HEK293T (cell line): ENCODE data around the gene WNT6.

Experiments used
- CTCF ChIA-PET: fragments of 350-600 bp; formaldehyde crosslinking; extraction: SDS; loops from one replicate; lab custom pipeline; 2021; ENCODE audit warnings: antibody characterized with exemption, inconsistent platforms; lab: Yijun Ruan, JAX
- POLR2A ChIA-PET: fragments of 350-600 bp; formaldehyde crosslinking; extraction: SDS; loops from one replicate; lab custom pipeline; 2020; ENCODE audit warnings: antibody characterized with exemption, inconsistent platforms; lab: Yijun Ruan, JAX
- DNase-seq: peaks from one replicate; pipeline ENCODE4 v3.0.0; 2012; ENCODE audit warnings: mixed read lengths; ENCODE audit errors: extremely low spot score
- ARNT ChIP-seq: fragments of 450-650 bp; IDR thresholded peaks from 2 replicates; pipeline ENCODE4 v1.6.1; 2017; ENCODE audit warnings: mild to moderate bottlenecking
- BHLHE40 ChIP-seq: fragments of 450-650 bp; IDR thresholded peaks from 2 replicates; pipeline ENCODE4 v1.6.1; 2016; ENCODE audit warnings: mild to moderate bottlenecking, moderate library complexity, borderline replicate concordance
- CTBP1 ChIP-seq: fragments of 450-650 bp; IDR thresholded peaks from 2 replicates; pipeline ENCODE4 v1.6.1; 2016; ENCODE audit warnings: borderline replicate concordance
- ELF4 ChIP-seq: fragments of 450-650 bp; IDR thresholded peaks from 2 replicates; pipeline ENCODE4 v1.6.1; 2017; ENCODE audit warnings: antibody characterized with exemption
- FOXA1 ChIP-seq: fragments of 450-650 bp; IDR thresholded peaks from 2 replicates; pipeline ENCODE4 v1.6.1; 2016; ENCODE audit warnings: mild to moderate bottlenecking
- FOXK2 ChIP-seq: fragments of 450-650 bp; IDR thresholded peaks from 2 replicates; pipeline ENCODE4 v1.6.1; 2016; ENCODE audit warnings: mild to moderate bottlenecking
- FOXM1 ChIP-seq: fragments of 450-650 bp; IDR thresholded peaks from 2 replicates; pipeline ENCODE4 v1.6.1; 2017; ENCODE audit warnings: mild to moderate bottlenecking, borderline replicate concordance
- HDGF ChIP-seq: fragments of 450-650 bp; IDR thresholded peaks from 2 replicates; pipeline ENCODE4 v1.6.1; 2017; ENCODE audit warnings: antibody characterized with exemption, borderline replicate concordance
- L3MBTL2 ChIP-seq: fragments of 450-650 bp; conservative IDR thresholded peaks from 2 replicates; pipeline ENCODE4 v1.6.1; 2016; ENCODE audit warnings: mild to moderate bottlenecking
- LEF1 ChIP-seq: fragments of 450-650 bp; IDR thresholded peaks from 2 replicates; pipeline ENCODE4 v1.6.1; 2017; ENCODE audit warnings: mild to moderate bottlenecking, borderline replicate concordance
- NFRKB ChIP-seq: fragments of 450-650 bp; IDR thresholded peaks from 2 replicates; pipeline ENCODE4 v1.6.1; 2016; ENCODE audit warnings: mild to moderate bottlenecking, moderate library complexity
- SP1 ChIP-seq: fragments of 450-650 bp; IDR thresholded peaks from 2 replicates; pipeline ENCODE4 v1.6.1; 2017
- SUZ12 ChIP-seq: fragments of 450-650 bp; IDR thresholded peaks from 2 replicates; pipeline ENCODE4 v1.6.1; 2016; ENCODE audit warnings: mild to moderate bottlenecking
- TARDBP ChIP-seq: fragments of 450-650 bp; IDR thresholded peaks from 2 replicates; pipeline ENCODE4 v1.6.1; 2016
- ZNF384 ChIP-seq: fragments of 450-650 bp; IDR thresholded peaks from 2 replicates; pipeline ENCODE4 v1.6.1; 2016
- TF ChIP-seq, protein P1 (sequence below): fragments of 450-650 bp; IDR thresholded peaks from 2 replicates; pipeline ENCODE4 v1.6.1; 2016

Gene WNT6

DNA sequence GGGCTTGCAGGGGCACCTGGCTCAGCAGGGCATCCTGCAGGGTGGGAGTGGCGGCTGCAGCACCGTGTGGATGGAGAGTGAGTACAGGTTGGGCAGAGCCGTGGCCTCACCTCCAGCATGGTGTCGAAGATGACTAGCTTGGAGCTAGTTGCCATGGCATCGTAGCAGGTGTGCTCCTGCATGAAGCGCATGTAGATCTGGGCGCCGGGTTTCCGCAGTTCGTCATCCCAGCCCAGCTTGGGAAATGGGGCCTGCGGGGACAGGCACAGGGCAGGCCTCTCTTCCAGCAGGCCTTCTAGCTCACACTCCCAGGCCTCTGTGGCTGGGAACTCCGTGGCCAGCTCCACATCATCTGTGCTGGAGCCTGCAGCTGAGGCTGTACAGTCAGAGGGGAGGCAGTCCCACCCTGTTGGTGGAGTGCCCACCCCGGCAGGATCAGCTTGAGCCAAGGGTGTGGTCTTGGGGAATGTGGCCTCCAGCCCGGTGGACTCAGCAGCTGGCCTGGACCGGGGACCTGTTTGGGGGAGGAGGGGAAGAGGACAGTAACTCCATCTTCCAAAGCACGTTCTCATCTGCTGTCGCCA is 29.6 kb upstream of the WNT6 start:
- DNase-seq, result no peak
- POLR2A ChIA-PET, result no interaction called here
- CTCF ChIA-PET, result interaction anchor here (0.5 kb wide), 1 partner anchor 13 kb away, joined by 3 read pairs; no protein-coding TSS in a partner anchor

DNA sequence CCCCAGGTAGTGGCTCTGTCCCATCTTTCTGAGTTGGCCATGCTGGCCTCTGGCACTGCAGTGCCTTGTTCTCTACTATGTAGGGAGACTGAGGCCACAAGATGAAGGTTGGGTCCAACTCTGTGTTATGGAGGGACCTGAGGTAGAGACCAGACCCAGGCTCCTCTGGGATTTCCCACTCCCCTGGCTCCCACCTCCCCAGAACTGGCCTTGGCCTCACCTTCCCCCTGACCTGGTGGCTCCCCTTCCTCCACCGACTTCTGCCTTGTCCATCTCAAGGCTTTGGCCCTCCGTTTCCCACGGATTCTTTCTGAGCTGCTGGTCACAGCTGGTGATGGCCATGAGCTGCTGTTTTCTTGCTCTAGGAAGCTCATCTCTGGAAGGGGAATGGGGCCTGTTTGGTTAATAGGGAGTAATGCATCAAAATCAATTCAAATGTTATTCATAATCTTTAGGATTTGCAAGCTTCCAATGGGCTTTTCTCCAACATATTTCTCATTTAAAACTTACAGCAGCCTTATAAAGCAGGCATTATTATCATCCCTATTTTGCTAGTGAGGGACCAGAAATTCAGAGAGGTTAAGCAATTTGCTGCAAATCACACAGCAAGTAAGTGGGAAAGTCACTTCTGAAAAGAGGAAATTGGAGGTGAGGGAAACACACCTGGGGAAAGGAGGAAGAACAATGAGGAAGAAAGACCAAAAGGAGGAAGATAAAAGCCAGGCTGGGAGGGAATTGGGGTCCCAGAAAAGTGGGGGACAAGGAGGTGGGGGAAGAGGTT is 28.9 kb upstream of the WNT6 start:
- CTCF ChIA-PET, result interaction anchor here (0.5 kb wide), 1 partner anchor 12 kb away, joined by 3 read pairs; no protein-coding TSS in a partner anchor
- POLR2A ChIA-PET, result no interaction called here
- DNase-seq, result no peak

More for the DNA sequence above, 29.6 kb upstream of the WNT6 start:
- TF ChIP-seq SUZ12, result no peak
- TF ChIP-seq BHLHE40, result no peak
- no peak for TF ChIP-seq CTBP1
- TF ChIP-seq FOXM1, result no peak
- TF ChIP-seq LEF1, result no peak
- no peak for TF ChIP-seq FOXA1
- TF ChIP-seq ZNF384, result no peak
- no peak for TF ChIP-seq ELF4
- no peak for TF ChIP-seq L3MBTL2
- TF ChIP-seq NFRKB, result no peak
- TF ChIP-seq TARDBP, result no peak
- TF ChIP-seq FOXK2, result no peak
- TF ChIP-seq SP1, result no peak
- TF ChIP-seq, protein P1, sequence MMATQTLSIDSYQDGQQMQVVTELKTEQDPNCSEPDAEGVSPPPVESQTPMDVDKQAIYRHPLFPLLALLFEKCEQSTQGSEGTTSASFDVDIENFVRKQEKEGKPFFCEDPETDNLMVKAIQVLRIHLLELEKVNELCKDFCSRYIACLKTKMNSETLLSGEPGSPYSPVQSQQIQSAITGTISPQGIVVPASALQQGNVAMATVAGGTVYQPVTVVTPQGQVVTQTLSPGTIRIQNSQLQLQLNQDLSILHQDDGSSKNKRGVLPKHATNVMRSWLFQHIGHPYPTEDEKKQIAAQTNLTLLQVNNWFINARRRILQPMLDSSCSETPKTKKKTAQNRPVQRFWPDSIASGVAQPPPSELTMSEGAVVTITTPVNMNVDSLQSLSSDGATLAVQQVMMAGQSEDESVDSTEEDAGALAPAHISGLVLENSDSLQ, result no peak
- no peak for TF ChIP-seq ARNT
- no peak for TF ChIP-seq HDGF

DNA sequence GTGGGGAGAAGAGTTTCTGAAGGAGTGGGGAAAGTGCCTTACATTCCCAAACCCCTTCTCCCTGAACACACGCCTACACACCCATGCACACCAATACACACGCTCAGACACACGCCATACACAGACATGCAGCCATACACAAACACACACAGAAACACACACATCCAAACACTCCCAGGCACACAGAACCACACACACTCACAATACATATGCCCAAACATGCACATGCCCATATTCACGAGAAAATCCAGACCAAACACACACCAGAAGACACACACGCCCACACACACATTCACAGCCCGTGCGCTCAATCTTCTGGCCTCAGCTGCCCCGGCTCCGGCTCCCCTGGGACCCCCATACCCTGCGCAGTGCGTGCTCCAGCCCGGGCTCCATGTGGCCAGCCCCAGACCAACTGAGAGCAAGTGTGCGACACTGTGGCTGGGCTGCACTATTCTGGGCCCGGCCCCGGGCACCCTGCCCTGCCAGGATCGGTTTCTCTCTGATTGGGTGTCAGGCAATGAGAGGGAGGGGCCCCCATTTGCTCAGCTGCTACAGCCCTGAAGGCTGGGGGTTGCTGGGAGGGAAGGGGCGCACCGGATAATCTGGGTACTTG is 28.1 kb upstream of the WNT6 start, which contains the start of gene PRKAG3:
Gene PRKAG3, minus strand, starts transcription at position 426 of the 613 bp plus-strand sequence.
- TF ChIP-seq FOXK2 (no peak), CTBP1 (no peak), SP1 (no peak), LEF1 (no peak), TARDBP (no peak), ARNT (no peak), FOXM1 (no peak), HDGF (no peak), NFRKB (no peak), FOXA1 (no peak), ZNF384 (no peak), L3MBTL2 (no peak), SUZ12 (no peak), ELF4 (no peak), BHLHE40 (no peak)
- TF ChIP-seq, protein P1, result no peak
- DNase-seq, result no peak
- ChIA-PET CTCF (no interaction called here), POLR2A (interaction anchor here (0.6 kb wide), 1 partner anchor 11 kb away, joined by 3 read pairs; no protein-coding TSS in a partner anchor)

More for the DNA sequence above, 28.9 kb upstream of the WNT6 start:
- no peak for TF ChIP-seq L3MBTL2
- TF ChIP-seq ELF4, result no peak
- TF ChIP-seq HDGF, result no peak
- TF ChIP-seq SUZ12, result no peak
- no peak for TF ChIP-seq NFRKB
- no peak for TF ChIP-seq FOXA1
- TF ChIP-seq CTBP1, result no peak
- TF ChIP-seq, protein P1, result no peak
- TF ChIP-seq FOXK2, result no peak
- no peak for TF ChIP-seq FOXM1
- no peak for TF ChIP-seq BHLHE40
- no peak for TF ChIP-seq ZNF384
- TF ChIP-seq ARNT, result no peak
- TF ChIP-seq TARDBP, result no peak
- no peak for TF ChIP-seq LEF1
- no peak for TF ChIP-seq SP1

DNA sequence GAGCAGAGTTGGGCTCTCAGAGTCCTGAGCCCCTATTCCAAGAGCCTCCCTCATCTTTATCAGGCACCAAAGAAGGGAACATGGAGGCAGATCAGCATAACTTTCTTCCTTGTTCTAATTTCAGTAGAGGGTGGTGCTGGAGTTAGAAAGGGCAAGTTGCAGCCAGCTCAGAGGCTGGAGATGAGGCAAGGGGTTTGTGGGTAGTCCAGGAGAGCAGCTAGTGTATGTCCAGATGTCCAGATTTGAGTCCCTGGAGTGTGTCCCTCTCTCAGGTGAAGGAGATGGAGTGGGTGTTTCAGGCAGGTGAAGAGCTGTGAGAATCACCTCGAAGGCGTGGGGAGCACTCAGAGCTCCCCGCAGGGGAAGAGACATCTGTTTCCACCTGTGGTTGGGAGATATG is 27.5 kb upstream of the WNT6 start:
- DNase-seq, result no peak
- POLR2A ChIA-PET, result interaction anchor here (0.6 kb wide), 1 partner anchor 11 kb away, joined by 3 read pairs; no protein-coding TSS in a partner anchor
- CTCF ChIA-PET, result no interaction called here
- TF ChIP-seq BHLHE40, result no peak
- no peak for TF ChIP-seq CTBP1
- TF ChIP-seq ZNF384, result no peak
- no peak for TF ChIP-seq FOXK2

DNA sequence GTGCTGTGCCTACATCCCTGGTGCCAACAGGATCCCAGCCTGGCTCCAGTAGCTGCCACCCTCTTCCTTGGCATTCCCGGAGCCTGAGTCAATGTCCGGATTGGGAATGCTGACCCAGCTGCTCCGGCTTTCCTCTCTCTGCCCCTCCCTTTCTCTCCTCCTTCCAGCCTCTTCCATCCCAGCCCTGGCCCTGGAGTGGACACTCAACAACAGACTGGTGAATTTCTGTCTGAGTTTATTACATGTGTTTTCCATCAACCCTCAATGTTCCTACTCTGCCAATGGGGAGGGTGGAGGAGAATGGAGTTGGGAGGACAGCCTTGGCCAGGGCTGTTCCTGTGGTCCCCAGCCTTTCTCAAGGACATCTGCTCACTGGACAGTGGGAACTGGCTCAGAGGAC is 27.1 kb upstream of the WNT6 start:
- DNase-seq, result no peak
- TF ChIP-seq ARNT (no peak), LEF1 (no peak), L3MBTL2 (no peak), FOXK2 (no peak), ELF4 (no peak), BHLHE40 (no peak), FOXA1 (no peak)
- TF ChIP-seq, protein P1, result no peak
- POLR2A ChIA-PET, result no interaction called here
- CTCF ChIA-PET, result no interaction called here
